H4 (cell line): Measurements from ENCODE around the gene RPA4. TPM values are rescaled to one million over a fixed set of nuclear protein-coding genes. Genes with fewer than 3 reads are reported as not detected.
"Not testable (repeated sequence)": the region's sequence is repeated elsewhere in the genome, so short reads cannot be mapped to it uniquely, and the experiment has no call there.

Source experiments
- DNase-seq: peaks from one replicate; pipeline ENCODE4 v3.0.0-alpha.2; 2015; ENCODE audit warnings: low spot score
- total RNA-seq: library from RNA; depleted of rRNA; stranded (reverse); fragments of >200 nt; shearing (Covaris generic); gene quantifications from 2 replicates; pipeline ENCODE4 v1.2.3, GENCODE V29; 2014; rRNA removed

The RPA4 gene, protein sequence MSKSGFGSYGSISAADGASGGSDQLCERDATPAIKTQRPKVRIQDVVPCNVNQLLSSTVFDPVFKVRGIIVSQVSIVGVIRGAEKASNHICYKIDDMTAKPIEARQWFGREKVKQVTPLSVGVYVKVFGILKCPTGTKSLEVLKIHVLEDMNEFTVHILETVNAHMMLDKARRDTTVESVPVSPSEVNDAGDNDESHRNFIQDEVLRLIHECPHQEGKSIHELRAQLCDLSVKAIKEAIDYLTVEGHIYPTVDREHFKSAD
- total RNA-seq = not detected in 2 replicates

DNA sequence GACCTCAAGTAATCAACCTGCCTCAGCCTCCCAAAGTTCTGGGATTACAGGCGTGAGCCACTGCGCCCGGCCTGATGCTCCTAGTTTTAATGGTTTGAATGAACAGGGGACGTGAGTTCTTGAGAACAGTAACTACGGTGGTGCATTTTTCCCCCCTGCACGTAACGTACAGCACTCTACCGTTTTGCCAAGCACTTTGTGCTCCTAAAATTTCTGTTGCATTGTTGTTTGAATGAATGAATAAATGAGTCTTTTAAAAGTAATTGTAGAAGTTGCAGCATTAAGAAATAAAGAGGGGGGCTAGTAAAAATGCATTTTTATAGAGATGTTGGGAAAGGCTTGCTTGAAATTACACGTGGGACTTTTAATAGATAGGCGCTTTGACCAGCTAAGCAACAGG lies at the start of gene RPA4:
Gene RPA4, plus strand, starts transcription at position 301 of the 400 bp plus-strand sequence. CDS start 403 bp downstream, outside the sequence.
- DNase-seq = no peak

DNA sequence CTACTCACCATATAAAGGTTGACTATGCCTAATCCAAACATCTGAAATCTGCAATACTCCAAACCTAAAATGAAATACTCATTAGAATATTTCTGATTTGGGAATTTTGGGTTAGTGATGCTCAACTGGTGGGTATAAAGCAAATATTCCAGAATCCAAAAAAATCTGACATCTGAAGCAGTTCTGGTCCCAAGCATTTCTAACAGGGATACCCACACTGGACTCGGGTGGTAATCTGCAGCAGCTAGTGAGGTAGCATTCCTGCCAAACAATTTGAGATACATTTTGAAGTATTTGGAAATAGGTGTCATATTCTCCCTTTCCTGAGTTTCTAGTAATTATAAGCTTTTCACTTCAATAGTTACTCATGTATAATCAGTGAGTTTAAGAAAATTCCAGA lies 49.6 kb upstream of the RPA4 start:
- no peak for DNase-seq

DNA sequence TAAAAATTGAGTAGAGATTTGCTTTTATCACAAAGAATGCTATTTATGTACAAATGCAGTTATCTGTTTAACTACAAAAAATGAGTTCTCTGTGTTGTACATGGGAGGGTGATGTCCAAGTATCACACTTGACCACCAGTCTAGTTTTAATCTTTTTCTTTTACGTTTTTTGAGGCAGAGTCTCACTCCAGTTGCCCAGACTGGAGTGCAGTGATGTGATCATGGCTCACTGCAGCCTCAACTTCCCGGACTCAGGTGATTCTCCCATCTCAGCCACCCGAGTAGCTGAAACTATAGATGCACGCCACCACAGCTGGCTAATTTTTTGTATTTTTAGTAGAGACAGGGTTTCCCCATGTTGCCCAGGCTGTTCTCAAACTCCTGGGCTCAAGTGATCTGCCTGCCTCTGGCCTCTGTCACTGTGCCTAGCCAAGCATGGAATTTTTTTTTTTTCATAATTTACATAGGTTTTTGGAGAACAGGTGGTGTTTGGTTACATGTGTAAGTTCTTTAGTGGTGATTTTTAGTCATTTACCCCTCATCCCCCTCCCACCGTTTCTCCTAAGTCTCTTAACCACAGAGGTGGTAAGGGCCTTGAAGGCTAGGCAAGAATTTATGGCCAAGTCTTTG lies 47.9 kb upstream of the RPA4 start:
- no peak for DNase-seq

DNA sequence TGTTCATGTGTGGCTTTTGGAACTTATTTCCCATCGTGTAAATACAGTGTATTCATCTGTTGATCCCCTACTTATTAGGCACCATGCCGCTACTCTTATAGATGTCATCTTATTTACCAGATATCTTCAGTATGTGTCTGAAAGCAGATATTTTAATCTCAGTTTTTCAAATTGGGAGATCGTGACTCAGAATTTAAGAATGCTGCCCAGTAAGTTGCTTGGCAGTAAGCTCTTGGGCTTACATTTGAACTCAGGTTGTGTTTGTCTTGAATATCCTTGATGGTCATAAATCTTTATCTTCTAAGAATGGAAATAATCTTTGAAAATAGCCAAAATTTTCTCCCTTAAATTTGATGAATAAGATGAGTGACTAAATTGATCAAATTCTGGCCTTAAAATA lies 45.9 kb upstream of the RPA4 start:
- no peak for DNase-seq

DNA sequence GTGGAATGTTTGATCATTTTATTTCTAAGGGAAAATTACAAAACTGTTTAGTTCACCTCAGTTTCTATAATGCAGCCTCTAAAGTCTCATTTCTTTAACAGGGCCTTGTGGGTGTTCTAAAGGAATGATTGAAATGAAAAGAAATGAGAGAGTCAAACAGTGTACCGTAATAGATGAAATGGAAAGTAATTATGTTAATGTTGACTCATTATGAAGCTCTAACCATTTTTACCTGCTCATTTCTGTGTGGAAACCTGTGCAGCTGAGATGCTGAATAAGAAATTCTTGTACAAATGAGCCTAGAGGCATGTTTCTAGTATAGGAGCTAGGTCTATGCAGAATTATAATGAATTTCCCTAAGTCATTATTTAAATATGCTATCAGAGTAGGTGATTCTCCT lies 45.2 kb upstream of the RPA4 start:
- no peak for DNase-seq

DNA sequence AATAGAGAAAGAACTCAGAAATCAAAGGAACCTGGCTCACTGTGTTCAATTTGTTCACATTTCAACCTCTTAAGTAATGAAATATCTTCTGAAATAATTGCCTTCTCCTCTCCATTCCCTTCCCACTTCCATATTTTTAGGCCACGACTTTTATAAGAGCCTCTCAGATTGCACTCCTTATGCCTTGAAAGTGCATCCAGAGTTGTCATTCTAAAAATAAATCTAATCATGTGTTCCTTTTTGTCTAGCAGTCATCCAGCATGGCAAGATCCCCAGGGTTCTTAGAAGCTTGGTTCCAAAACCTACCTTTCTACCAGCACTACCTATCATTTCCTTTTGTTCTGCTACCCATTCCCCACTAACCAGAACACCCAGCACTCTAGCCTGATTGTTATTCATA lies 42.4 kb upstream of the RPA4 start:
- DNase-seq = no peak

DNA sequence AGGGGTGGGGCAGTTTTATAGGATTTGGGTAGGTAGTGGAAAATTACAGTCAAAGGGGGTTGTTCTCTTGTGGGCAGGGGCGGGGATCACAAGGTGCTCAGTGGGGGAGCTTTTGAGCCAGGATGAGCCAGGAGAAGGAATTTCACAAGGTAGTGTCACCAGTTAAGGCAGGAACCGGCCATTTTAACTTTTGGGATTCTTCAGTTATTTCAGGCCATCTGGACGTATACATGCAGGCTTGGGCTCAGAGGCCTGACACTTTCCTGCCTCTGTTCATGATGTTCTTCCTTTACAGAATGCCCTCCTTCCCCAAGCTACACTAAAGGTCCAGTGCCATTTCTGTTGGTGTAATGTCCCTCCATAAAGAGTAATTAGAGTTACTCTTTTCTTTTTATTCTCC lies 41.8 kb upstream of the RPA4 start:
- DNase-seq = not testable (repeated sequence)

DNA sequence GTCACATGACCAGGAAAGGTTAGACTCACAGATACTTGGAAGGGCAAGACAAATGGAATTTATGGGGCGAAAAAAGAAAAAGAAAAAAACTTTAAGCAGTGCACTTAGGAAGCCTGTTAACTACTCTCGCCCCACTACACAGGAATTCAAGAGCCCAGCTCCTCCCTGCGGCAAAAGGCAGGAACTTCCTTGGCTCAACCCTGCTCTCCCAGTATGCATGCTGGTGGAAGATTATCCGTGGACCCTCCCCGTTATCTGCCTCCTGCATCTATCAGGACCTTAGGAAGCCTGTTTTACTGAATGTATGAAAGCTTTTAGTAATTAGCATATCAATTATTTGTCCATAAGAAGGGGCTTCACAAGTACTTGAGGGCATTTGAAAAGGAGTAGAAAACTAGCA lies 40.1 kb upstream of the RPA4 start:
- DNase-seq = no peak

DNA sequence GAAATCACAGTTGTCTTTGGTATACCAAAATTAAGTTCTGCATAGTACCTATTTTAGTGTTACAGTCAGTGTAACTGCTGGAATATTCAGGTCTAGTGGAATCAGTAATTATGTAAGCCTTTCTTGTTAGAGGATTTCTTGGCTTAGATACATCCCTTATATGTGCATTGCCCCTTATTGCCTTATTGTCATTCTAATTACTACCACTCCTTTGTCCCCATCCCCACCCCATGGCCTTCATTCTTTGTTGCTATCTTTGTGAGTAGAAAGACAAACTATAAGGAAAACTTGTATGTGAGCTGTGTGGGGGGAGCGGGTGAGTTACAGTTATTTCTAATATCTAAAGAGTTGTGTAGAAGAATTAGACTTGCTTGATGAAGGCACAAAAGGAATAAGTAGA lies 36.9 kb upstream of the RPA4 start:
- DNase-seq = no peak

DNA sequence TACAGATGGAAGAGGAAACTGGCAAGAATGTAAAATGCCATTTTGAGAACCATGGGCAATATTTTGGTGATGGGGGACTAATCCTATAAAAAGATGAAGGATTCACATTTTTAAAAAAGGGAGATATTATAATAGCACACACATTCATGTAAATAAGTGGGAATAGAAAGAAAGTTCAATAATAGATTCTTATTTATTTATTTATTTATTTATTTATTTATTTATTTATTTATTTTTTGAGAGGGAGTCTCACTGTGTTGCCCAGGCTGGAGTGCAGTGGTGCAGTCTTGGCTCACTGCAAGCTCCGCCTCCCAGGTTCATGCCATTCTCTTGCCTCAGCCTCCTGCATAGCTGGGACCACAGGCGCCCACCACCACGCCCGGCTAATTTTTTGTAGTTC lies 24.3 kb upstream of the RPA4 start:
- DNase-seq = not testable (repeated sequence)

DNA sequence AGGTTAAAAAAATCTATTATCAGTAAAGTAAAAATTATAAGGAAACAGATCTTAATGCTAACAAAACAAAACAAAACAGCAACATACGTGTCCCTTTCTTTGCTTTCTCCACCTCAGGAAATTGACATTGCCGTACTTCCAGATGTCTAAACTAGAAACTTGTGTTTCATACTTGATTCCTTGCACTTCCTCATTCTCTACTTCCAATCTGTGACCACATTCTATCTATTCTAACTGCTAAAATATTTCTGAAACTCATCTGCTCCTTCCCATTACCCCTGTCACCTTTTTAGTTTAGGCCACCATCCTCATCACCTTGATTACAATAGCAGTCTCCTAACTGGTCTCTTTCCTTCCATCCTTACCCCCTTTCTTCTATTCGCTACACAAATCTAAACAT lies 22.5 kb upstream of the RPA4 start:
- no peak for DNase-seq

DNA sequence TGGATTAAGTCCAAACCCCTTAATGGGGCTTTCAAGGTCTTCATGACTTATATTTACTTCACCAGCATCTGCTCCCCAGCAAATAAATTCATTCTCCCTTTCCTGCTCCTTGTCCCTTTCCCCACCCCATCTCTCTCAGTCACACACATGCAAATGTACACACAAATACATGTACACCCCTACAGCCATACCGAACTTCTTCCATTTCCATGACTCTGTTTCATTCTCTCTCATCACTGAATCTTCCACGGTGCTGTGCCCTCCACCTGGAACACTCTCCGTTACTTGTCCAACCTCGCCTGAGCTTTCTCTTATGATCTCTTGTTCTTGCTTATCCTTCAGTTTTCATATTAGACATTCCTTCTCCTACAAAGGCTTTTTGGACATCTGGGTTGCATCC lies 22.0 kb upstream of the RPA4 start:
- no peak for DNase-seq

DNA sequence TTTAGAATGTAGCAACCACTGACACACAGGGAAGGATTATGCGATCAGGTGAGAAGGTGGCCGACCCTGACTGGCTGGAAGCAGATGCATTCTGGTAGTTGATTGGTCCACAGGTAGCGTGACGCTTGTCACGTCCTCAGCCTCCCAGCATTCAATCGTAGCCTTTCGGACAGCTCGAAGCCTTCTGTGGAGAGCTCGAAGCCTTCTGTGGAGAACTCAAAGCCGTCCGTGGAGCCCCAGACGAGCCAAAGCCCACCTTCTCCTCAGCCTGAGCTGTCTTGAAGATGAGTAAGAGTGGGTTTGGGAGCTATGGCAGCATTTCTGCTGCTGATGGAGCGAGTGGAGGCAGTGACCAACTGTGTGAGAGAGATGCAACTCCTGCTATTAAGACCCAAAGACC lies 319 bp downstream of the RPA4 start:
- DNase-seq = no peak

DNA sequence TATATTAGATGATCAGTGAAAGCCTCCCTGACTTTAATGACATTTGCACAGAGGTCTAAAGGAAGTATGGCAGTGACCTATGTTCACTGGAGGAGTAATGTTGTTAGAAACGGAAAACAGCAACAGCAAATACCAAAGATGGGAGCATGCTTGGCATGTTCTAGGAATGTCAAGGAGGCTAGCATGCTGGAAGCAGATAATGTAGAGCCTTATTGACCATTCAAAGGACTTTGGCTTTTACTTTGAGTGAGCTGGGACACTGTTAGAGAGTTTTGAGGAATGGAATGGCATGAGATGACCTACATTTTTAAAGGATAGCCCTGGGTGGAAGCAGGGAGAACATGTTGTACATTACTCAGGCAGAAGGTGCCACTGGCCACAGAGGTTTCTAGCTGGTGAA lies 6.0 kb downstream of the RPA4 start:
- no peak for DNase-seq

DNA sequence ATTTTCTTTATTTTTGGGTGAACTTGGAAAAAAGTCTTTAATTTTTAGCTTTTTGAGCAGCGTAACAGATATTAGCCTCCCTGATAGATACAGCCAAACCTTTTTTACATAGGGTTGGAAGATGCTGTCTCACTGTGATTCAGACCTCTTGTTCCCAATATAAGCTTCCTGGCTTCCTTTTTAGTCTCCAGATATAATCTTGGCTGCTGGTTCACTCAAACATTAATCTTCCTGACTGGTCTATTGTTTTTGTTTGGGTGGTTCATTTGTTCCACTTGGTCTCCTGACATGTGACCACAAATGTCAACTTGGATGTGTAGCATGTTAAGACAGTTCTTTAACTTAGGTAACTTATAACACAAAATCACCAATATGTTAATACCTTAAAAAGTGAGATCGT lies 23.0 kb downstream of the RPA4 start:
- DNase-seq = peak; percentile 4

DNA sequence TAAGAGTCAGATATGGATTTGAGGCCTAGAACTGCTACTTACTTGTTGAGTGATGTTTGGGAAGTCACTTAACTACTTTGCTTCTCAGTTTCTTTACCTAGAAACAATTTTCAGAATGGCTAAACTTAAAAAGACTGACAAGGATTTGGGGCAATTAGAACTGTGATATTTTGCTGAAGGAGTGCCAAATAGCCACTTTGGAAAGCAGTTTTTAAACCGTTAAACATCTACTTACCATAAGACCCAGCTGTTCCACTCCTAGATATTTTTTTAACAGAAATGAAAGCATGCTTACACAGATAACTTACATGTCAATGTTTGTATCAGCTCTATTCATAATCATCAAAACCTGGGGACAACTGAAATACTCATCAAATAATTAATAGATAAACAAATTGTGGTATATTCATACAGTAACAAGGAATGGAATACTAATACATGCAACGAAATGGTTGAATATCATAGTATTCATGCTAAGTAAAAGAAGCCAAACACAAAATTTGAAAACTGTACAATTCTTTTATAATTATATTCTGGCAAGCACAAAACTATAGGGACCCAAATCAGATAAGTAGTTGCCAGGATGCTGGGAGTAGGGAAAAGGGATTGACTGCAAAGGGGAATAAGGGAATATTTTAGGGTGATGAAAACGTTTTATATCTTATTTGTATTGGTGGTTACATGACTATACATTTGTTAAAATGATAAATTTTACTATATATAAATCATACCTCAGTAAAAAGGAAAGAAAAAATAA lies 24.0 kb downstream of the RPA4 start:
- DNase-seq = no peak

DNA sequence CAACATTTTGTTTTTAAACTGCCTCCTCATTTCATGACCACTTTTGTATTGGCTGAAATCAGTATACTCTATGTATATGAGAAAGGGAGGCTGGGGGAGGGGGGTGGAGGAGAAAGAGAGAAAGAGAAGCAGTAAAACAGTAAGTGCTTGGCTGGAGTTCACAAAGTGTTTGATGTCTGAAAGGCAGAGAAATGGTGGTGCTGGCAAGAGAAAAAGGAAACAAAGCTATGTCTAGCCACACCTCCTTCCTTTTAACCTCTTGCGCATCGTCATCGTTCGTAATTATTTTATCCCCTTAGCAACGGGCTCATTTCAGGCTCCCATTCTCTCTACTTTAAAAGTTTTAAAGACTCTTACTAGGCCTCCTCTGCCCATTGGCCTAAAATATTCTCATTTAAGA lies 25.6 kb downstream of the RPA4 start:
- DNase-seq = no peak

DNA sequence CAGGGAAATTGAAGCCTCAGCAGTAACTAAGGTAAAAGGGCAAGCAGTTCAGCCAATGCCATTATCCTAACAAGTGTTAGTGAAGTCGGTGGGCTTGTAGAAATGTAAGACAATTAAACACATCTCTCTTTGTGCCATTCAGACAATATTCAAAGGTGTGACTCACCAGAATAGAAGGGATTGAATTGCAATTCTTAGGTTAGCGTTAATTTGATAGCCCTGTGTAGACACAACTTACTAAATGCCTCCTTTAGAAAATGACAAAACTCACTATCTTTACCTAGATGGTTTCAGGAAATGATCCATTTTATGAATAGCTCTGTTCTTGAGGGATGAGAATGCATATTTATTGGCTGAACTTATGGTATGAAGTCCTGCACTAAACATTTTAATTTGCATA lies 35.2 kb downstream of the RPA4 start:
- no peak for DNase-seq

DNA sequence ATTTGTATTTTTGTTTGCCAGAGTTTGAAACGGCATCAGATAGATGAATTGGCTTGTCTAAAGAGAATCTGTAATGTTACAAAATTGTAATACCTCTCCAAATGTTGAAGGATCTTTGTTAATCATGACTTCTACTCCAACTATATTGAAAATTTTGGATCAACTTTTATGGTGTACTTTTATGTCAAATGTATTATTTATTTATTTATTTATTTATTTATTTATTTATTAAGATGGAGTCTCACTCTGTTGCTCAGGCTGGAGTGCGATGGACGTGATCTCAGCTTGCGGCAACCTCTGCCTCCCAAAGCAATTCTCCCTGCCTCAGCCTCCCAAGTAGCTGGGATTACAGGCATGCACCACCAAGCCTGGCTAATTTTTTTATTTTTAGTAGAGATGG lies 36.0 kb downstream of the RPA4 start:
- DNase-seq = no peak

DNA sequence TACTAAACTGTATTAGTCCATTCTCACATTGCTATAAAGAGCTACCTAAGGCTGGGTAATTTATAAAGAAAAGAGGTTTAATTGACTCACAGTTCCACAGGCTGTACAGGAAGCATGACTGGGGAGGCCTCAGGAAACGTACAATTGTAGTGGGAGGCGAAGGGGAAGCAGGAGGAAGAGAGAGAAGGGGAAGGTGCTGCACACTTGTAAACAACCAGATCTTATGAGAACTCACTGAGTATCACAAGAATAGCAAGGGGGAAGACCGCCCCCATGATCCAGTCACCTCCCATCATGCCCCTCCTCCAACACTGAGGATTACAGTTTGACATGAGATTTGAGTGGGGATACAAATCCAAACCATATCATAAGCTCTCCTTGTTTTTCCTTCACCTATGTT lies 40.9 kb downstream of the RPA4 start:
- DNase-seq = no peak

DNA sequence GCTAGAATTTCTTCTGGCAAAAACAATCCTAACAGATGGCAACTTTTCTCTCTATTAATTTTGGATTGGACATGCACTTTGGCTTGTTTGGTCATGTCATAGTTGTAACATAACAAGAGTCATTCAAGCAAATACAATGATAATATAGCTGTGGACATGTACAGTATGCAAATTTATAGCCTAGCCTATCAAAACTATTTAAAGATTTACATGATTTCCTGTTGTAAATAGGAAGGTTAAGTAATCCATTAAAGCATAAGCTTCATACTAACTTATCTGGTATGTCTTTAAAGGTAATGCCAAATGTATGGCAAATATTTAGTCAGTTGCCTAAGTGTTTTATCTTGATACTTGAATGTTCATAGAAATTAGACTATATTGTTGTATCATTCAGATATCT lies 45.3 kb downstream of the RPA4 start:
- DNase-seq = no peak
